Hematopoietic multipotent progenitor cell treated with erythropoietin and hydrocortisone succinate and interleukin-3 and kit ligand, for 6 days (in vitro differentiated cells): ENCODE results near the gene CEP295NL.

Experiments used
- DNase-seq: peaks from one replicate; pipeline ENCODE4 v3.0.0-alpha.2; 2015

Gene CEP295NL

GRCh38 chr17:78862073-78863023 is 40.7 kb downstream of the CEP295NL start:
- DNase-seq: no peak

- DNase-seq: no peak
Observed at GRCh38 chr17:78861229-78861628, 41.8 kb downstream of the CEP295NL start.

GRCh38 chr17:78859051-78859450 is 44.0 kb downstream of the CEP295NL start:
- no peak for DNase-seq

- DNase-seq: no peak
Observed at GRCh38 chr17:78857266-78857665, 45.7 kb downstream of the CEP295NL start.

- DNase-seq: no peak
Observed at GRCh38 chr17:78855561-78856165, 47.3 kb downstream of the CEP295NL start.

GRCh38 chr17:78854508-78854907 is 48.5 kb downstream of the CEP295NL start:
- no peak for DNase-seq

- peak; percentile 65 for DNase-seq
Observed at GRCh38 chr17:78853926-78854394, 49.0 kb downstream of the CEP295NL start.

GRCh38 chr17:78852709-78853121 is 50.3 kb downstream of the CEP295NL start:
- DNase-seq: no peak

- DNase-seq: no peak
Observed at GRCh38 chr17:78849026-78849425, 54.0 kb downstream of the CEP295NL start.

- DNase-seq: no peak
Observed at GRCh38 chr17:78847052-78847451, 55.9 kb downstream of the CEP295NL start.

- no peak for DNase-seq
Observed at GRCh38 chr17:78844301-78845005, 58.5 kb downstream of the CEP295NL start.

- peak; percentile 84 for DNase-seq
Observed at GRCh38 chr17:78842881-78843565, 60.0 kb downstream of the CEP295NL start.

- peak; percentile 100 for DNase-seq
Observed at GRCh38 chr17:78840780-78841611, 62.0 kb downstream of the CEP295NL start, which contains the start of gene USP36. TSS of gene USP36 (minus strand) at chr17:78840814. CDS start at chr17:78836363, 4,451 bp downstream.
